Bone marrow (tissue), 2 donors: ENCODE data around the gene NKAIN1.
"Not testable (repeated sequence)": the region's sequence is repeated elsewhere in the genome, so short reads cannot be mapped to it uniquely, and the experiment has no call there.

Source experiments
- DNase-seq, 2 donors: peaks; one replicate each; lab custom pipeline; 2025; lab: John Stamatoyannopoulos, UW

Gene NKAIN1

GRCh38 chr1:31152181-31152795, 87.4 kb downstream of the NKAIN1 start:
- no peak for DNase-seq

- no peak for DNase-seq
Observed at GRCh38 chr1:31151402-31151801, 88.3 kb downstream of the NKAIN1 start.

- no peak for DNase-seq
Observed at GRCh38 chr1:31148409-31148808, 91.3 kb downstream of the NKAIN1 start.

- no peak for DNase-seq
Observed at GRCh38 chr1:31145648-31146047, 94.0 kb downstream of the NKAIN1 start.

GRCh38 chr1:31144442-31144841, 95.2 kb downstream of the NKAIN1 start:
- no peak for DNase-seq

DNA sequence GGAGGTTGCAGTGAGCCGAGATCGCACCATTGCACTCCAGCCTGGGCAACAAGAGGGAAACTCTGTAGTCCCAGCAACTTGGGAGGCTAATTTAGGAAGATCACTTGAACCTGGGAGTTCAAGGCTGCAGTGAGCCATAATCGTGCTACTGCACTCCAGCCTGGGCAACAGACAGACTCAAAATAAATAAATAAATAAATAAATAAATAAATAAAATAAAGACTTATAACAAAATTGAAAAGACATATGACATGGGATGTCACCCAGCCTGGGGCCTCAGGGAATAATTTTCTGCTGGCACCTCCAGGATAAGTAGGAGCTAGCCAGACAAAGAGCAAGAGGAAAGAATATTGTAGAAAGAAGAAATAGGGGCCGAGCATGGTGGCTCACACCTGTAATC, 96.2 kb downstream of the NKAIN1 start:
- no peak for DNase-seq

DNA sequence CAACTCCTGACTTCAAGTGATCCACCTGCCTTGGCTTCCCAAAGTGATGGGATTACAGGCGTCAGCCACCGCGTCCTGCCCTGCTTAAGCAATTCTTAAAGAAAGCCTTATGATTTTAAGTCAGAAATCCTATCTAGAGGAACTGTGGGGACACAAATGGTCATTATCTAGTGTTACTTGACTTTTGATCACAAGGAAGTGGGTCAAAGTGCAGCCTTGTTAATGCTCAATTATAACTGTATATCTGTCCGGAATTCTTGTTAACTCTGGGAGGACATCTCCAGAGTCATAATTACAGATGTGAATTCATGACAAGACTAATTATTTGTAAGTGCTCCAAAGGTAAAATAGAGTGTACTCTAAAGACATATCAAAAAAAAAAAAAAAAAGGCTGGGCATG, 97.3 kb downstream of the NKAIN1 start:
- DNase-seq: no peak

- no peak for DNase-seq
Observed at GRCh38 chr1:31140299-31140698, 99.4 kb downstream of the NKAIN1 start.

GRCh38 chr1:31138797-31139521, 100.7 kb downstream of the NKAIN1 start:
- not testable (repeated sequence) for DNase-seq

- DNase-seq: not testable (repeated sequence)
Observed at GRCh38 chr1:31137873-31138272, 101.8 kb downstream of the NKAIN1 start.

GRCh38 chr1:31135973-31136600, 103.6 kb downstream of the NKAIN1 start:
- DNase-seq: no peak

DNA sequence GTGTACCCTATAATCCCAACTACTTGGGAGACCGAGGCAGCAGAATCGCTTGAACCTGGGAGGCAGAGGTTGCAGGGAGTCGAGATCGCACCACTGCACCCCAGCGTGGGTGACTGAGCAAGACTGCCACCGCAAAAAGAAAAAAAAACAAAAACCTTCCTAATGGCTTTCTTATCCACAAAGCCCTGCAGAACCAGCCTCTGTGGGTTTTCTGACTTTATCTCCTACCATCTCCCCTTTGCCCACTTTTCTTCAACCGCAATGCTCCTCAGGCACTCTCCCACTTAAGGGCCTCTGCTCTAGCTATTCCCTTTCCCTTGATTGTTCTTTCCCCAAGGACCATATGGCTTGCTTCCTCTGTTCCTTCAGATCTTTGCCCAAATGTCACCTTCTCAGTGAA, 106.3 kb downstream of the NKAIN1 start:
- no peak for DNase-seq
